PC-9 (cell line): Measurements from ENCODE around the gene UBXN6.

Experiments used
- CTCF ChIP-seq: fragments of 200-600 bp; sonication (generic); conservative IDR thresholded peaks from 2 replicates; pipeline ENCODE4 v1.6.1; 2017; ENCODE audit warnings: mixed run types, antibody characterized with exemption, mild to moderate bottlenecking, moderate library complexity
- EZH2 ChIP-seq: fragments of 200-600 bp; sonication (generic); IDR thresholded peaks from 2 replicates; pipeline ENCODE4 v1.8.0; 2017; ENCODE audit warnings: antibody characterized with exemption, low read depth

GRCh38 chr19:4487572-4487971 lies 30.0 kb upstream of the UBXN6 start:
- TF ChIP-seq CTCF, result no peak
- no peak for TF ChIP-seq EZH2
